ENCODE data around the gene ADAMTSL3. TPM values are rescaled to one million over a fixed set of nuclear protein-coding genes. Genes with fewer than 3 reads are reported as not detected.

ADAMTSL3 gene
- total and polyA plus RNA-seq, 2 donors (not counting 1 experiment from before 2014, with no cell fraction given), result 0.01 TPM; not detected in 1

GRCh38 chr15:83697716-83698115 lies 43.8 kb downstream of the ADAMTSL3 start:
- H3K27ac ChIP-seq (ENCODE audit: low read length in 2 of 2), result no peak overlapping the region

GRCh38 chr15:83698294-83698693 lies 44.4 kb downstream of the ADAMTSL3 start:
- Histone ChIP-seq H3K9me3 (ENCODE audit: control extremely low read depth in 1 of 3, control insufficient read depth in 2 of 3, insufficient read depth in 1 of 3, low read length in 2 of 3) (peaks cover 0 to 7% (median 0%) of the 10 kb centered on the region in 3 donors), H2AFZ (ENCODE audit: insufficient read depth, low read depth, low read length, poor library complexity, severe bottlenecking) (no peak overlapping the region), H3K4me3 (ENCODE audit: control extremely low read depth in 1 of 5, extremely low read depth in 1 of 5, insufficient read depth in 1 of 5, low read depth in 2 of 5, low read length in 4 of 5) (no peak overlapping the region), H3K27me3 (replicated peaks in 1 of 4; ENCODE audit: control extremely low read depth in 1 of 4, control insufficient read depth in 3 of 4, insufficient read depth in 4 of 4, low read length in 3 of 4) (no peaks in the 10 kb centered on the region), H3K79me2 (ENCODE audit: control insufficient read depth, insufficient read depth, low read length) (no peaks in the 10 kb centered on the region), H3K27ac (ENCODE audit: low read length in 2 of 2) (no peak overlapping the region), H3K36me3 (replicated peaks in 1 of 2; ENCODE audit: control extremely low read depth in 1 of 2, control insufficient read depth in 1 of 2, extremely low read depth in 1 of 2, insufficient read depth in 2 of 2, low read length in 1 of 2) (no peaks in the 10 kb centered on the region), H4K20me1 (ENCODE audit: control insufficient read depth, insufficient read depth, low read length, poor library complexity, severe bottlenecking) (no peaks in the 10 kb centered on the region), H3K4me2 (replicated peaks; ENCODE audit: low read depth, low read length, poor library complexity, severe bottlenecking) (no peak overlapping the region), H3K4me1 (ENCODE audit: control insufficient read depth in 2 of 2, insufficient read depth in 2 of 2, low read length in 2 of 2) (no peaks in the 10 kb centered on the region), H3K9ac (ENCODE audit: low read length) (no peak overlapping the region)
- Mint-ChIP-seq H3K4me1 (no peaks in the 10 kb centered on the region), H3K4me3 (no peak overlapping the region), H3K27me3 (no peaks in the 10 kb centered on the region), H3K9me3 (ENCODE audit: insufficient read depth) (no peaks in the 10 kb centered on the region), H3K27ac (no peak overlapping the region)
- no peak for TF ChIP-seq CTCF (IDR thresholded peaks at IDR 0.05)
- no peak for TF ChIP-seq EZH2 (IDR thresholded peaks at IDR 0.05; ENCODE audit: borderline replicate concordance, insufficient read depth, low read depth, low read length, poor library complexity, severe bottlenecking)
- DNase-seq (no peak), ATAC-seq (ENCODE audit: low read depth) (no peak)
- CTCF ChIA-PET, result no interaction called here
- 100% methylated on average over 2 of the region's 3 CpGs for WGBS (ENCODE audit: insufficient coverage)
- intact Hi-C loops (cut with micrococcal nuclease), result no loop called here
- POLR2A ChIA-PET, result no interaction called here

More at GRCh38 chr15:83697716-83698115, 43.8 kb downstream of the ADAMTSL3 start:
- Histone ChIP-seq H3K4me2 (replicated peaks; ENCODE audit: low read depth, low read length, poor library complexity, severe bottlenecking) (no peak overlapping the region), H3K27me3 (replicated peaks in 1 of 4; ENCODE audit: control extremely low read depth in 1 of 4, control insufficient read depth in 3 of 4, insufficient read depth in 4 of 4, low read length in 3 of 4) (no peaks in the 10 kb centered on the region), H3K36me3 (replicated peaks in 1 of 2; ENCODE audit: control extremely low read depth in 1 of 2, control insufficient read depth in 1 of 2, extremely low read depth in 1 of 2, insufficient read depth in 2 of 2, low read length in 1 of 2) (no peaks in the 10 kb centered on the region), H3K9ac (ENCODE audit: low read length) (no peak overlapping the region), H3K4me1 (ENCODE audit: control insufficient read depth in 2 of 2, insufficient read depth in 2 of 2, low read length in 2 of 2) (no peaks in the 10 kb centered on the region), H3K9me3 (ENCODE audit: control extremely low read depth in 1 of 3, control insufficient read depth in 2 of 3, insufficient read depth in 1 of 3, low read length in 2 of 3) (peaks cover 0 to 5% (median 0%) of the 10 kb centered on the region in 3 donors), H4K20me1 (ENCODE audit: control insufficient read depth, insufficient read depth, low read length, poor library complexity, severe bottlenecking) (no peaks in the 10 kb centered on the region), H2AFZ (ENCODE audit: insufficient read depth, low read depth, low read length, poor library complexity, severe bottlenecking) (no peak overlapping the region), H3K79me2 (ENCODE audit: control insufficient read depth, insufficient read depth, low read length) (no peaks in the 10 kb centered on the region), H3K4me3 (ENCODE audit: control extremely low read depth in 1 of 5, extremely low read depth in 1 of 5, insufficient read depth in 1 of 5, low read depth in 2 of 5, low read length in 4 of 5) (no peak overlapping the region)
- DNase-seq, result no peak
- Mint-ChIP-seq H3K9me3 (ENCODE audit: insufficient read depth) (no peaks in the 10 kb centered on the region), H3K4me1 (no peaks in the 10 kb centered on the region), H3K27ac (no peak overlapping the region), H3K27me3 (peaks cover 4% of the 10 kb centered on the region), H3K4me3 (no peak overlapping the region)
- TF ChIP-seq CTCF (IDR thresholded peaks at IDR 0.05) (no peak), EZH2 (IDR thresholded peaks at IDR 0.05; ENCODE audit: borderline replicate concordance, insufficient read depth, low read depth, low read length, poor library complexity, severe bottlenecking) (no peak)
- POLR2A ChIA-PET, result no interaction called here
- CTCF ChIA-PET, result no interaction called here
- intact Hi-C loops (cut with micrococcal nuclease), result no loop called here
- no peak for ATAC-seq (ENCODE audit: low read depth)
